MM.1S (cell line): Measurements from ENCODE around the gene CPEB2.

Experiments
- DNase-seq: peaks from one replicate; pipeline ENCODE4 v3.0.0-alpha.2; 2015
- H2AFZ ChIP-seq: fragments of 300-600 bp; sonication (generic); 2 replicates; pipeline ENCODE4 v1.6.0; 2016; ENCODE audit warnings: antibody characterized with exemption, low read length
- H3F3A ChIP-seq: fragments of 300-600 bp; sonication (generic); 2 replicates; pipeline ENCODE4 v1.6.1; 2016; ENCODE audit warnings: mild to moderate bottlenecking, antibody characterized with exemption, low read length, moderate library complexity, mixed read lengths; ENCODE audit not compliant: insufficient read depth
- H3K27ac ChIP-seq: fragments of 300-600 bp; sonication (generic); 2 replicates; pipeline ENCODE4 v1.5.1; 2016; ENCODE audit warnings: mild to moderate bottlenecking, low read length
- H3K27me3 ChIP-seq: fragments of 300-600 bp; sonication (generic); replicated peaks from 2 replicates; pipeline ENCODE4 v1.6.0; 2016; ENCODE audit warnings: low read length; ENCODE audit not compliant: insufficient read depth
- H3K36me3 ChIP-seq: fragments of 300-600 bp; sonication (generic); replicated peaks from 2 replicates; pipeline ENCODE4 v1.6.1; 2016; ENCODE audit warnings: mild to moderate bottlenecking, low read length, mixed read lengths; ENCODE audit not compliant: insufficient read depth
- H3K4me1 ChIP-seq: fragments of 300-600 bp; sonication (generic); 2 replicates; pipeline ENCODE4 v1.6.1; 2016; ENCODE audit warnings: low read length, mixed read lengths
- H3K4me2 ChIP-seq: fragments of 300-600 bp; sonication (generic); 2 replicates; pipeline ENCODE4 v1.6.0; 2016; ENCODE audit warnings: low read depth, low read length
- H3K4me3 ChIP-seq: fragments of 300-600 bp; sonication (generic); 2 replicates; pipeline ENCODE4 v1.5.1; 2016; ENCODE audit warnings: low read length, mixed read lengths
- H3K79me2 ChIP-seq: fragments of 300-600 bp; sonication (generic); 2 replicates; pipeline ENCODE4 v1.6.1; 2016; ENCODE audit warnings: mixed run types, low read length, mixed read lengths
- H3K9ac ChIP-seq: fragments of 300-600 bp; sonication (generic); 2 replicates; pipeline ENCODE4 v1.6.1; 2016; ENCODE audit warnings: low read length, mixed read lengths
- H3K9me2 ChIP-seq: fragments of 300-600 bp; sonication (generic); replicated peaks from 2 replicates; pipeline ENCODE4 v1.6.1; 2016; ENCODE audit warnings: mild to moderate bottlenecking, low read length, mixed read lengths; ENCODE audit not compliant: insufficient read depth
- H3K9me3 ChIP-seq: fragments of 300-600 bp; sonication (generic); replicated peaks from 2 replicates; pipeline ENCODE4 v1.6.1; 2016; ENCODE audit warnings: mild to moderate bottlenecking, low read length, mixed read lengths; ENCODE audit not compliant: insufficient read depth
- H4K20me1 ChIP-seq: fragments of 300-600 bp; sonication (generic); 2 replicates; pipeline ENCODE4 v1.6.1; 2016; ENCODE audit warnings: mild to moderate bottlenecking, low read length, moderate library complexity, mixed read lengths; ENCODE audit not compliant: insufficient read depth
- EZH2 ChIP-seq: fragments of 300-600 bp; sonication (generic); optimal IDR thresholded peaks from 2 replicates; pipeline ENCODE3; 2017; ENCODE audit warnings: low read depth, mild to moderate bottlenecking, antibody characterized with exemption, low read length, mixed read lengths
- EZH2phosphoT487 ChIP-seq: fragments of 300-600 bp; sonication (generic); IDR thresholded peaks from 2 replicates; pipeline ENCODE4 v1.6.1; 2018; ENCODE audit warnings: antibody characterized with exemption, low read length
- TF ChIP-seq, protein P1 (sequence below): fragments of 300-600 bp; sonication (generic); IDR thresholded peaks from 2 replicates; pipeline ENCODE4 v1.5.1; 2016; ENCODE audit warnings: antibody characterized with exemption, low read length, mixed read lengths

CPEB2 gene

DNA sequence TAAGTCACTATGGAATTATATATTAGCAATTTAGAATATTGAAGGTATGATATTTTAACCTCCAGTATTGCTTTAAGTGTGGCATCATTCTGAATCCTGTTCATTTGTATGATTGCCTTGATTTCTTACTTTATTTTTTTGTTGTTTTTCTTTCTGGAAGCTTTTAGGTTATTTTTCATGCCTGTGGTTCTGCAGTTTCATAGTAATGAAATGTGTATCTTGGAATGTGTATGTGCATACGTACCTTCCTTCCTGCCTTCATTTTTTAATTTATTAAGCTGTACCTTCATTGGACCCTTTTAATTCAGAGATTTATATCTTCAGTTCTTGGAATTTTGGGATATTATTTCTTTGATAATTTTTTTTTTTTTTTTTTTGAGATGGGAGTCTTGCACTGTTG lies 22.1 kb downstream of the CPEB2 start:
- Histone ChIP-seq H3K27ac (no peak overlapping the region), H4K20me1 (no peaks in the 10 kb centered on the region; the same call in 1 of the 2 replicates), H3K27me3 (no peaks in the 10 kb centered on the region), H2AFZ (no peak overlapping the region), H3K9ac (no peak overlapping the region), H3K4me3 (no peak overlapping the region), H3K4me1 (peaks cover 24% of the 10 kb centered on the region), H3F3A (0 out of 2 replicates have a peak, but pooled peaks cover 5% of the 10 kb centered on the region), H3K9me2 (no peaks in the 10 kb centered on the region), H3K9me3 (no peaks in the 10 kb centered on the region), H3K4me2 (no peak overlapping the region), H3K79me2 (peaks cover 82% of the 10 kb centered on the region), H3K36me3 (peaks cover 5% of the 10 kb centered on the region; the same call in 1 of the 2 replicates)
- TF ChIP-seq, protein P1, sequence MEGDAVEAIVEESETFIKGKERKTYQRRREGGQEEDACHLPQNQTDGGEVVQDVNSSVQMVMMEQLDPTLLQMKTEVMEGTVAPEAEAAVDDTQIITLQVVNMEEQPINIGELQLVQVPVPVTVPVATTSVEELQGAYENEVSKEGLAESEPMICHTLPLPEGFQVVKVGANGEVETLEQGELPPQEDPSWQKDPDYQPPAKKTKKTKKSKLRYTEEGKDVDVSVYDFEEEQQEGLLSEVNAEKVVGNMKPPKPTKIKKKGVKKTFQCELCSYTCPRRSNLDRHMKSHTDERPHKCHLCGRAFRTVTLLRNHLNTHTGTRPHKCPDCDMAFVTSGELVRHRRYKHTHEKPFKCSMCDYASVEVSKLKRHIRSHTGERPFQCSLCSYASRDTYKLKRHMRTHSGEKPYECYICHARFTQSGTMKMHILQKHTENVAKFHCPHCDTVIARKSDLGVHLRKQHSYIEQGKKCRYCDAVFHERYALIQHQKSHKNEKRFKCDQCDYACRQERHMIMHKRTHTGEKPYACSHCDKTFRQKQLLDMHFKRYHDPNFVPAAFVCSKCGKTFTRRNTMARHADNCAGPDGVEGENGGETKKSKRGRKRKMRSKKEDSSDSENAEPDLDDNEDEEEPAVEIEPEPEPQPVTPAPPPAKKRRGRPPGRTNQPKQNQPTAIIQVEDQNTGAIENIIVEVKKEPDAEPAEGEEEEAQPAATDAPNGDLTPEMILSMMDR = no peak
- TF ChIP-seq EZH2 = no peak
- TF ChIP-seq EZH2phosphoT487 = no peak
- no peak for DNase-seq

DNA sequence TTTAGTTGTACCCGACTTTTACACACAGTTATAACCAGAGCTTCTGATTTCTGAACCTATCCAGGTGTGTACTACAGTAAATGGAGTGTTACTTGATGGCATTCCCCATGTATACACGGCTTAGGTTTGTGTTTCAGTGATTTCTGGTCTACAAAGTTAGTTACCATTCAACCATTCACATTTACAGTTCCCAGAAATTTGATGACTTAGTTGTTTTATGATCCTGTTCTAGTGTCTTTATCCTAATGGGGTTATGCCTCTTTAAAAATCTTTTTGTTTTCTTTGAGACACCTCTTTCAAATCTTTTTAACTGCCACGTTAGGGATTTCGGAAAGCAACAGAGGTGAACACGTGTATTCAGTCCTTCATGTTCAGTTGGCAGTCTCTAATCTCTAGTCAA lies 23.4 kb downstream of the CPEB2 start:
- no peak for TF ChIP-seq EZH2phosphoT487
- no peak for TF ChIP-seq EZH2
- TF ChIP-seq, protein P1 = no peak
- Histone ChIP-seq H4K20me1 (no peaks in the 10 kb centered on the region; the same call in 1 of the 2 replicates), H3K4me1 (peaks cover 16% of the 10 kb centered on the region), H3F3A (0 out of 2 replicates have a peak, but pooled peaks cover 5% of the 10 kb centered on the region), H2AFZ (no peak overlapping the region), H3K27me3 (no peaks in the 10 kb centered on the region), H3K4me3 (no peak overlapping the region), H3K27ac (no peak overlapping the region), H3K9me2 (no peaks in the 10 kb centered on the region), H3K9ac (no peak overlapping the region), H3K36me3 (0 out of 2 replicates have a peak, but pooled peaks cover 5% of the 10 kb centered on the region), H3K4me2 (no peak overlapping the region), H3K9me3 (no peaks in the 10 kb centered on the region), H3K79me2 (peaks cover 81% of the 10 kb centered on the region)
- DNase-seq = no peak

GRCh38 chr4:15027921-15028435 lies 25.7 kb downstream of the CPEB2 start:
- Histone ChIP-seq H3K27me3 (no peaks in the 10 kb centered on the region), H3K4me2 (no peak overlapping the region), H3F3A (no peaks in the 10 kb centered on the region), H3K27ac (no peak overlapping the region), H3K36me3 (0 out of 2 replicates have a peak, but pooled peaks cover 6% of the 10 kb centered on the region), H3K9me2 (no peaks in the 10 kb centered on the region), H2AFZ (no peak overlapping the region), H3K9ac (no peak overlapping the region), H3K4me1 (no peaks in the 10 kb centered on the region), H4K20me1 (no peaks in the 10 kb centered on the region; the same call in 1 of the 2 replicates), H3K9me3 (no peaks in the 10 kb centered on the region), H3K4me3 (no peak overlapping the region), H3K79me2 (peaks cover 74% of the 10 kb centered on the region)
- DNase-seq = no peak
- TF ChIP-seq, protein P1 = no peak
- TF ChIP-seq EZH2 = no peak
- no peak for TF ChIP-seq EZH2phosphoT487
